ENCODE results near the gene TIGD3. TPM values are rescaled to one million over a fixed set of nuclear protein-coding genes. Genes with fewer than 3 reads are reported as not detected.

TIGD3 gene
- total and polyA plus RNA-seq, 9 donors, result 0.11 to 0.72 (median 0.33) TPM; not detected in 2

DNA sequence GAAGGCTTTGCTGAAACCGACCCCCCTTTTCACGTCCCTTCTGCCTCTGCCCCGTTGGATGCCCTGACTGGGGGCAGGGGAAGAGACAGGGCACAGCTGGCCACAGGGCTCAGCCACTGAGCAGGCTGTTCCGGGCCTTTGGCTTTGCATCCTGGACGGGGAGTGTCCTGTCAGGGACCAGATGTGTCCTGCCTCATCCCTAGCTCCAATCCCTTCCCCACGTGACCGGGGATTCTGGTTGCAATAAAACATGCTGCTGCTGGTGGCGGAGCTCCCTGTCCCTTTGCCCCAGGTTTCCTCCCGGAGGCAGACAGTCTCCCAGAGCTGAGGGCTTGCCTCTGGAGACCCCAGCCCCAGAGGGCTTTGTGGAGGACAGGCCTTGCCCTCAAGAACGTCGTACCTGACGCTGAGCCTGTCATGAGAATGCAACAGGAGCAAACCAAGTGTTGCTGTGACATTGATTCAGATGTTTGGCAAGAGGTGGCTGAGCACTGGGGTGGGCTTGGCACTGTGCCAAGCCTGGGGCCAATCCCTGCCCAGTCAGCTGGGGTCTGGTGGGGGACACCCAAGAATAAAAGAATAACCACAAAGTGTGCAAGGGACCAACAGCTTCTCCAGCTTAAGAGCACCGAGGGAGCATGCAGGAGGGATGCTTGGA lies 32.6 kb upstream of the TIGD3 start:
- TF ChIP-seq EP300 (IDR thresholded peaks at IDR 0.05) (no peak), POLR2A (IDR thresholded peaks at IDR 0.05) (no peak)
- TF ChIP-seq, protein P1, sequence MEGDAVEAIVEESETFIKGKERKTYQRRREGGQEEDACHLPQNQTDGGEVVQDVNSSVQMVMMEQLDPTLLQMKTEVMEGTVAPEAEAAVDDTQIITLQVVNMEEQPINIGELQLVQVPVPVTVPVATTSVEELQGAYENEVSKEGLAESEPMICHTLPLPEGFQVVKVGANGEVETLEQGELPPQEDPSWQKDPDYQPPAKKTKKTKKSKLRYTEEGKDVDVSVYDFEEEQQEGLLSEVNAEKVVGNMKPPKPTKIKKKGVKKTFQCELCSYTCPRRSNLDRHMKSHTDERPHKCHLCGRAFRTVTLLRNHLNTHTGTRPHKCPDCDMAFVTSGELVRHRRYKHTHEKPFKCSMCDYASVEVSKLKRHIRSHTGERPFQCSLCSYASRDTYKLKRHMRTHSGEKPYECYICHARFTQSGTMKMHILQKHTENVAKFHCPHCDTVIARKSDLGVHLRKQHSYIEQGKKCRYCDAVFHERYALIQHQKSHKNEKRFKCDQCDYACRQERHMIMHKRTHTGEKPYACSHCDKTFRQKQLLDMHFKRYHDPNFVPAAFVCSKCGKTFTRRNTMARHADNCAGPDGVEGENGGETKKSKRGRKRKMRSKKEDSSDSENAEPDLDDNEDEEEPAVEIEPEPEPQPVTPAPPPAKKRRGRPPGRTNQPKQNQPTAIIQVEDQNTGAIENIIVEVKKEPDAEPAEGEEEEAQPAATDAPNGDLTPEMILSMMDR (IDR thresholded peaks at IDR 0.05), result no peak
- no peaks in the 10 kb centered on the region for H3K27me3 ChIP-seq
- H3K9me3 ChIP-seq, result no peaks in the 10 kb centered on the region
- H3K27ac ChIP-seq, result no peak overlapping the region
- H3K4me1 ChIP-seq (ENCODE audit: insufficient read depth), result peaks cover under 1% of the 10 kb centered on the region
- no peak for DNase-seq
- no peak overlapping the region for H3K4me3 ChIP-seq
- intact Hi-C loops (cut with DNase I), result loop anchor here in 1 of 4 donors (2.0 kb wide), 1 partner anchor 49 kb away; no protein-coding TSS in a partner anchor
- H3K36me3 ChIP-seq, result no peaks in the 10 kb centered on the region
- 39 to 41% (median 41%) methylated on average over 13 of the region's 13 CpGs for WGBS, 3 donors

DNA sequence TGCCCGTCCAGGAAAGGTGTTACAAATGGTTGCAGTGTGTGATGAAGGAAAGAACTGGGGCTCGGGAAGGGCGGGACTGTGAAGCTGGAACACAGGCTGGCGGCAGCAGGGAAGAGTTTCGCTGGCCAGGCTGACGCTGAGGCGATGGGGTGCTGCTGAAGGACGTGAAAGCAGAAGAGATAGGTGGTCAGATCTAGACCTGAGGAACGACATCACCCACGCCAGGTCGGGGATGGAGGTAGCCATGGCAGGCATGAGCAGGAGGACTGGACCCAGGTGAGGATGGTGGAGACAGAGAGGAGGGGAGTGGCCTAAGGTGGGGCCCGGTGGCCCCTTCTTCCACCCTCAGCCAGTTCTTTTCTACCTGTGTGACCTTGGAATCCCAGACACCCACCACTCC lies 30.7 kb upstream of the TIGD3 start:
- H3K4me3 ChIP-seq, result no peak overlapping the region
- peak overlapping the region in 1 of 2 donors; percentile 16 for H3K27ac ChIP-seq
- WGBS, 3 donors, result 44 to 48% (median 45%) methylated on average over 12 of the region's 12 CpGs
- TF ChIP-seq POLR2A (IDR thresholded peaks at IDR 0.05) (no peak), EP300 (IDR thresholded peaks at IDR 0.05) (no peak)
- TF ChIP-seq, protein P1 (IDR thresholded peaks at IDR 0.05), result no peak
- no peaks in the 10 kb centered on the region for H3K9me3 ChIP-seq
- no peaks in the 10 kb centered on the region for H3K27me3 ChIP-seq
- no peaks in the 10 kb centered on the region for H3K36me3 ChIP-seq
- no peaks in the 10 kb centered on the region for H3K4me1 ChIP-seq (ENCODE audit: insufficient read depth)
- intact Hi-C loops (cut with DNase I), result loop anchor here in 1 of 4 donors (2.0 kb wide), 1 partner anchor 51 kb away; no protein-coding TSS in a partner anchor
- DNase-seq, result peak in 1 of 5 donors; percentile 53

DNA sequence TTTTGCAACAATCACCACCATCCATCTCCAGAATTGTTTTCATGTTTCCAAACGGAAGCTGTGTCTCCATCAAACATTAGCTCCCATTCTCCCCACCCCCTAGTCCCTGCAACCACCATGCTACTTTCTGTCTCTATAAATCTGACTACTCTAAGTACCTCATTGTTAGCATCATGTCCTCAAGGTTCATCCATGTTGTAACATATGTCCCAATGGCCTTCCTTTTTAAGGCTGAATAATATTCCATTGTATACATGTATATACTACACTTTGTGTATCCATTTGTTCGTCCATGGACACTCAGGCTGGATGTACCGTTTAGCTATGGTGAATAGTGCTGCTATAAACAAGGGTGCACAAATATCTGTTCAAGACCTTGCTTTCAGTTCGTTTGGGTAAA lies 29.1 kb upstream of the TIGD3 start:
- Histone ChIP-seq H3K9me3 (no peaks in the 10 kb centered on the region), H3K4me3 (no peak overlapping the region), H3K36me3 (no peaks in the 10 kb centered on the region), H3K4me1 (ENCODE audit: insufficient read depth) (no peaks in the 10 kb centered on the region), H3K27me3 (no peaks in the 10 kb centered on the region), H3K27ac (no peak overlapping the region)
- TF ChIP-seq, protein P1 (IDR thresholded peaks at IDR 0.05), result no peak
- no peak for DNase-seq
- 58 to 72% (median 66%) methylated on average over 4 of the region's 4 CpGs for WGBS, 3 donors
- intact Hi-C loops (cut with DNase I), result no loop called here

DNA sequence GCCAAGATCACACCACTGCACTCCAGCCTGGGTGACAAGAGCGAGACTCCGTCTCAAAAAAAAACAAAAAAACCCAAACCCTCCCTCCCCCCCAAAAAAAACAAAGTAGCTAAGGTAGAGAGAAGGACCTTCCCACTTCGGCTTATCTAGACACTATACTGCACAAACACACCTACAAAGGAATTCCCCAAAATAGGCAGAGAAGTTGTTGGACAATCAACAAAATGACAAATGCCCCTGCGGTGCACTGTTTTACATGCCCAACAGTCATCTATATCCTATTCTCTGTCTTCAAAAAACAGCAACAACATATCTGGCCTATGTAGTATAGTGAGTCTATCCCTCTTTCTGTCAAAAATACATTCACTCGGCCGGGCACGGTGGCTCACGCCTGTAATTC lies 27.5 kb upstream of the TIGD3 start:
- H3K27ac ChIP-seq, result no peak overlapping the region
- no peaks in the 10 kb centered on the region for H3K36me3 ChIP-seq
- H3K27me3 ChIP-seq, result no peaks in the 10 kb centered on the region
- WGBS, 3 donors, result 69 to 84% (median 69%) methylated on average over 8 of the region's 8 CpGs
- H3K4me1 ChIP-seq (ENCODE audit: insufficient read depth), result no peaks in the 10 kb centered on the region
- H3K9me3 ChIP-seq, result no peaks in the 10 kb centered on the region
- H3K4me3 ChIP-seq, result no peak overlapping the region
- intact Hi-C loops (cut with DNase I), result no loop called here
- TF ChIP-seq EP300 (IDR thresholded peaks at IDR 0.05) (no peak), POLR2A (IDR thresholded peaks at IDR 0.05) (no peak)
- TF ChIP-seq, protein P1 (IDR thresholded peaks at IDR 0.05), result no peak
- DNase-seq, result no peak
